Activated naive CD4-positive, alpha-beta T cell (primary cell): ENCODE results near the gene KRTAP5-1.
"Not testable (repeated sequence)": the region's sequence is repeated elsewhere in the genome, so short reads cannot be mapped to it uniquely, and the experiment has no call there.

ENCODE experiments used
- DNase-seq, 4 experiments: peaks; one replicate each; lab custom pipeline; 2025; lab: John Stamatoyannopoulos, UW

KRTAP5-1 gene, protein sequence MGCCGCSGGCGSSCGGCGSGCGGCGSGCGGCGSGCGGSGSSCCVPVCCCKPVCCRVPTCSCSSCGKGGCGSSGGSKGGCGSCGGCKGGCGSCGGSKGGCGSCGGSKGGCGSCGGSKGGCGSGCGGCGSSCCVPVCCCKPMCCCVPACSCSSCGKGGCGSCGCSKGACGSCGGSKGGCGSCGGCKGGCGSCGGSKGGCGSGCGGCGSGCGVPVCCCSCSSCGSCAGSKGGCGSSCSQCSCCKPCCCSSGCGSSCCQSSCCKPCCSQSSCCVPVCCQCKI

DNA sequence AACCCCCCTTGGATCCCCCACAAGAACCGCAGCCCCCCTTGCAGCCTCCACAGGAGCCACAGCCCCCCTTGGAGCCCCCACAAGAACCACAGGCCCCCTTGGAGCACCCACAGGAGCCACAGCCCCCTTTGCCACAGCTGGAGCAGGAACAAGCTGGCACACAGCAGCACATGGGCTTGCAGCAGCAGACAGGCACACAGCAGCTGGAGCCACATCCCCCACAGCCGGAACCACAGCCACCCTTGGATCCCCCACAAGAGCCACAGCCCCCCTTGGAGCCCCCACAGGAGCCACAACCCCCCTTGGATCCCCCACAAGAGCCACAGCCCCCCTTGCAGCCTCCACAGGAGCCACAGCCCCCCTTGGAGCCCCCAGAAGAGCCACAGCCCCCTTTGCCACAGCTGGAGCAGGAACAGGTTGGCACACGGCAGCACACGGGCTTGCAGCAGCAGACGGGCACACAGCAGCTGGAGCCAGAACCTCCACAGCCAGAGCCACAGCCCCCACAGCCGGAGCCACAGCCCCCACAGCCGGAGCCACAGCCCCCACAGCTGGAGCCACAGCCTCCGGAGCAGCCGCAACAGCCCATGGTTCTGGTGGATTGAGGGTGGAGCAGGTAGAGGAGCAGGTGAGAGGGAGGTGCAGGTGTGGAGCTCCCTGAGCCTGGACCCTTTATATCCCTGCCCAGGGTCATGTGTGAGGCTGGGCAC, at the start of gene KRTAP5-1:
TSS of gene KRTAP5-1 (minus strand) at position 623 of the 710 bp plus-strand sequence. CDS start at position 589, 34 bp downstream.
- DNase-seq: not testable (repeated sequence)

DNA sequence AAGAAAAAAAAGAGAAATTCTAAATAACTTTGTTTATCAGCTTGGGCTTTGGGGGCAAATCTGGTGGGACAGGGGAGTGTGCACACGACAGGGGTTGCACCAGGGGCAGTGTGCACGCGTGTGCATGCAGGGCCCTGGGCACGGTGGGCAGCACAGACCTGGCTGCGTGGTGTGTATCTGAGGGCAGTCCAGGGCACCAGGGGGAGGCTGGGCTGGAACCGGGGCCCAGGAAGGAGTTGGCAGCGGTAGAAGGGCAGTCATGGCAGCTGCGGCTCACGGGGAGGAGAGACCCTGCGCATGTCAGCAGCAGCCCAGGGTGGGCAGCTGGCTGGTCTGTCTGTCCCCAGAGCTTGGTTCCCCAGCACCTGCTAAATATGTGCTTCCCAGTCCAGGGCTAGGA, 48.8 kb upstream of the KRTAP5-1 start:
- DNase-seq: no peak

DNA sequence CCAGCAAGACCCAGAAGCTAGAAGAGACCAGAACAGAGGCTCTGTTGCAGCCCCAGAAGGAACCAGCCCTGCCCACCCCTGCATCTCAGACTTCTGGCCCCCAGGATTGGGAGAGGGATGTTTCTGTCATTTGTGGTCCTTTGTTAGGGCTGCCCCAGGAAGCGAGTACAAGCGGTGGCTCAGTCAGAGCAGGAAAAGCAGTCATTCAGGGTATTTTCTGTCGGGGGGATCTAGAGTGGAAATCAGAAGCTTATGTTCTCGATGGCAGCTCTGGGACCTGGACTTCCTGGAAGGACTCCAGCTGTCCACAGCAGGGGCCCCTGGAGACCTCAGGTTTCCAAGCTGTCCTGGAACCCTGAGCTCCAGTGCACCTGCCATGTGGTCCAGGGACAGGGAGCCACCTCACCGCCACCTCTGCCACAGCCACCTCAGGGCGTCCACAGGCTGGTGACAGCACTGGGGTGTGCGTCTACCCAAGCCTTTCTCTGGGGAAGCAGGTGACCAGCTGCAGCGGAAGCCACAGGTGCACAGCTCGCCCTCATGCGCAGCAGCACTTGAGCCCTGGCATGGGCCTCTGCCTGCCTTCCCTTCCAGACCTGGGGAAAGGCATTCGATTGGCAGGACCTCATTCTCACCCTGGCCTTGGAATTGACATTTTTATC, 47.1 kb upstream of the KRTAP5-1 start:
- DNase-seq: no peak

DNA sequence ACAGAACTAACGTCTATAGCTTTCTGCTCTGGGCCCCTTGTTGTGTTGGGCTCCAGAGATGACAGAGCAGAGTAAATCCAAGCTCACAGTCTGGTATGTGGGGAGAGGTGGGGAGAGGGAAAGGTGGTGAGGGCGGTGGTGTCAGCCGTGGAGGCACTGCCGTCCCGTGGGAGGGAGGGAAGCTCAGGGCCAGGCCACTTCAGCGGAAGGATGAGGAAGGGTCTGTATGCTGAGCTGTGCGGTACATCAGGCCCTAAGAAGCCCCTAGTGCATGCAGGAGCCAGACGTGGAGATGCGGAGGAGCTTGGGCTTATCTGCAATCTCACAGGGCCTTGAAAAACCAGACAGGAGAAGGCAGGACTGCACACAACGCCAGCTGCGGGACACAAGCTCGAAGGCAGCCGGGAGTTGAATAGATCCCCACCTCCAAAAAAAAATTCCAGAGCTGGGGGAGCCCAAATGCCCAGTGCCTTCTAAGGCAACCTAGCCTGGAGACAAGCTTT, 46.0 kb upstream of the KRTAP5-1 start:
- no peak for DNase-seq

DNA sequence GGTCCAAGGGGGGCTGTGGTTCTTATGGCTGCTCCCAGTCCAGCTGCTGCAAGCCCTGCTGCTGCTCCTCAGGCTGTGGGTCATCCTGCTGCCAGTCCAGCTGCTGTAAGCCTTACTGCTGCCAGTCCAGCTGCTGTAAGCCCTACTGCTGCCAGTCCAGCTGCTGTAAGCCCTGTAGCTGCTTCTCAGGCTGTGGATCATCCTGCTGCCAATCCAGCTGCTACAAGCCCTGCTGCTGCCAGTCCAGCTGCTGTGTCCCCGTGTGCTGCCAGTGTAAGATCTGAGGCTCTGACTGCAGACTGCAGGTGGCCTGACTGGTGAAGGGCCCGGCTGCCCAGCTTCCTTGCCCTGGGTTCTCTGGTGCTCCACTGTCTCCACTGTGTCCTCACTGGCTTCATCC, 45.2 kb upstream of the KRTAP5-1 start:
- DNase-seq: no peak

DNA sequence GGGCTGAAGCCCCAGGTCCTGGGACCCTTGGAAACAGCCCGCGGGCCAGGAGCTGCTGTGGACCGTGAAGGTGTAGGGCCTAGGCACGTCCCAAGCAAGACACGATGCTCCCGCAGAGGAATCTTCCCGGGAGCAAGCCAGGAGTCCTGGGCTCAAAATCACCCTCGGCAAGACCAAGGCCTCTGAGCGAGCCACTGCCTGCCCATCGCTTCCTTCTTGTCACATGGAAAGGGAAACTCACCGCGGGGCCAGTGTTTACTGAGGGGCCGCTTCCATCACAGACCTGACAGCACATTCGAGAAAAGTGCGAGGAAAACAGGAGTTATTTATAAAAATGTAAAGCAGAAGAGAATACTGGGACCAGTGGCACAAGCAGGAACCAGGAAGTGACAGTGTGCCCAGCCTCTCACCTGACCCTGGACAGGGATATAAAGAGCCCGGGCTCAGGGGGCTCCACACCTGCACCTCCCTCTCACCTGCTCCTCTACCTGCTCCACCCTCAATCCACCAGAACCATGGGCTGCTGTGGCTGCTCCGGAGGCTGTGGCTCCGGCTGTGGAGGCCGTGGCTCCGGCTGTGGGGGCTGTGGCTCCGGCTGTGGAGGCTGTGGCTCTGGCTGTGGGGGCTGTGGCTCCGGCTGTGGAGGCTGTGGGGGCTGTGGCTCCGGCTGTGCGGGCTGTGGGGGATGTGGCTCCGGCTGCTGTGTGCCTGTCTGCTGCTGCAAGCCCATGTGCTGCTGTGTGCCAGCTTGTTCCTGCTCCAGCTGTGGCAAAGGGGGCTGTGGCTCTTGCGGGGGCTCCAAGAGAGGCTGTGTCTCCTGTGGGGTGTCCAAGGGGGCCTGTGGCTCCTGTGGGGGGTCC, 44.5 kb upstream of the KRTAP5-1 start, which contains the start of gene KRTAP5-5:
TSS of gene KRTAP5-5 (plus strand) at position 450 of the 860 bp plus-strand sequence. CDS start at position 516, 66 bp downstream.
- DNase-seq: no peak

DNA sequence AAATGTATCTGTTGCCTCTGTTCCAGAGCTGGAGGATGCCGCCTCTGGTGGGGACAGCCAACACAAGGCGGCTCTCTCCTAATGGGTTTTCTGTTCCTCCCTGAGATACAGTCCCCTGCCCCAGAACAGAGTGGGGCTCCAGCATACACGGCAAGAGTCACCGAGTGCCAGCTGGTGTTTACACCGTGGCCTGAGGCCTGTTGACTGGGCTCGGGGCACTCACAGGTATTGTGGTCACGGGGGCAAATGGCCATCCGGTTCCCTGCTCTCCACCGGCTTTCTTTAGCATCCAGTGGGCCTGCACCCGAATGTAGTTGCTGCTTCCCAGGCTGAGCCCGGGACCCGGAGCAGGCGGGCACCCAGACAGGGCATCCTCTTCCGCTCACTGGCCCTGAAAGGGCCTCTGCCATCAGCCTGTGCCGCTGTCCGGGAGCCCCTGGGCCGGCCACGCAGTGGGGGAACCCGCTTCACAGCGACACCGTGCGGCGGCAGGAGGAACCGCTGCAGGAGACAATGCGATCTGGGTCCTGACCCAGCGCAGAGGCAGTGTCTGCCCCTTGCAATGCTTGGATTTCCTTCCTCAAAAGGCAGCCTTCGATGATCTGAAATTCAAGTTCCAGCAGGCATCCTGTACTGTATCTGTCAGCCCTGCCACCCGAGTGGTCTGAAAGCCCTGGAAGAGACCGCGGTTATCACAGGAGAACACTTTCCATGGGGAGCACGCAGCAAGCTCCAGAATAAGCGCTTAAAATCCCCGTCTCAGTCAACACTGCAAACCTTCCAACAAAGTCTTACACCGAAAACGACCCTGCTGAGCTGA, 43.6 kb upstream of the KRTAP5-1 start:
- peak; percentile 18 to 50 (median 34) for DNase-seq

DNA sequence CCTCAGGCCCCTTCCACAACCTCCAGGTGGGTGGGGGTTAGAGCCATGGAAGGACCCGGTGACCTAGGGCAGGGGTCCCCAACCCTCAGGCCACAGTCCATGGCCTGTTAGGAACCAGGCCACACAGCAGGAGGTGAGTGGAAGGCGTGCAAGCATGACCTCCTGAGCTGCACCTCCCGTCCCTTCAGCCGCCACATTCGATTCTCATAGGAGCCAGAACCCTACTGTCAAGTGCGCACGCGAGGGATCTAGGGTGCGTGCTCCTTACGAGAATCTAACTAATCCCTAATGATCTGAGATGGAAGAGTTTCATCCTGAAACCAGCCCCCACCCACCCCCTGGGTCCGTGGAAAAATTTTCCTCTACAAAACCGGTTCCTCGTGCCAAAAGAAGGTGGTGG, 40.5 kb upstream of the KRTAP5-1 start:
- no peak for DNase-seq

DNA sequence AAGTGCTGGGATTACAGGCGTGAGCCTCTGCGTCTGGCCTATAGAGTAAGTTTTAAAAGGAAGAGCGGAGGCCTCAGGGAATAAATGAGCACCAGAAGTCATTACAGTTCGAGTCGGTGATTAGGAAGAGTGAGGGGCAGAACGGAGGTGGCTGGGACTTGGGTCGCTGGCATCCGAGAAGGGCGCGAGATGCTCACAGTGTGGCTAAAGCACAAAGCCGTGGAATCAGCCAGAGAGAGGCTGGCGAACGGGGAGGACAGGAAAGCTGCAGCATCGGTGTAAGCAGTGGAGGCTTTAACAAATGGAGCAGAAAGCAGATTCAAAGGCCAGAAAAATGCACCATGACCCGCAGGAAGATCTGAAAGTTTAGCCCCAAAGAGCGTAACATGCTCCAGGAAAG, 39.5 kb upstream of the KRTAP5-1 start:
- no peak for DNase-seq

DNA sequence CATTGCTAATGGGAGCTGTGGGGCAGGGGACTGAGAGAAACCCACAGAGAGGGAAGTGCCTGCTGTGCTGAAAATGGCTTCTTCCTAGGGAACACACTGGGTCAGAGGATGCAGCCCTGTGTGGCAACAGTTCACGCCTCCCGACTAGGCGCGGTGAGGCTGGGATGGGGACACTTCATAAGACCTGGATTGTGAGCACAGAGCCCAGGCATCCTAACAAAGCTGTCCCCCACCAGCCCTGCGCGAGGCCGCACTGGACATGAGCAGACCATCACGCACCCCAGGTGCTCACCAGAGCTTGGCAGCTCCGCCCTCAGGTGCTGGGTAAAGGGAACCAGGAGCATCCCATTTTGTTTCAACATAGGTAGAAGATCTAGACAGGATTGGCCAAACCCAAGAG, 38.6 kb upstream of the KRTAP5-1 start:
- no peak for DNase-seq

DNA sequence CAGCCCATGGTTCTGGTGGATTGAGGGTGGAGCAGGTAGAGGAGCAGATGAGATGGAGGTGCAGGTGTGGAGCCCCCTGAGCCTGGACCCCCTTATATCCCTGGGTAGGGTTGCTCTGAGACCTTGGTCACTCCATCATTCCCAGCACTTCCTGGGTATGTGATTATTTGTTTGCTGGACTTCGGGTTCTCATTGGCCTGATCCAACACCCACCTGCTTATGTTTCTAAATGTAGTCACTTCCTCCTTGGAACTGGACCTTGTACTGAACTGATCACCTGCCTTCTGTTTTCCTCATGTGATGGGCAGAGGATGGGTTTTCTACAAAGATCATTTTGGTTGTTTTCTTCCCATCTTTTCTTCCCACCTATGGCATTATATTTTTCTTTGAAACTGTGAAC, 37.0 kb upstream of the KRTAP5-1 start, which contains the start of gene KRTAP5-4:
TSS of gene KRTAP5-4 (minus strand) at position 53 of the 400 bp plus-strand sequence. CDS start at position 8, 45 bp downstream.
- no peak for DNase-seq

DNA sequence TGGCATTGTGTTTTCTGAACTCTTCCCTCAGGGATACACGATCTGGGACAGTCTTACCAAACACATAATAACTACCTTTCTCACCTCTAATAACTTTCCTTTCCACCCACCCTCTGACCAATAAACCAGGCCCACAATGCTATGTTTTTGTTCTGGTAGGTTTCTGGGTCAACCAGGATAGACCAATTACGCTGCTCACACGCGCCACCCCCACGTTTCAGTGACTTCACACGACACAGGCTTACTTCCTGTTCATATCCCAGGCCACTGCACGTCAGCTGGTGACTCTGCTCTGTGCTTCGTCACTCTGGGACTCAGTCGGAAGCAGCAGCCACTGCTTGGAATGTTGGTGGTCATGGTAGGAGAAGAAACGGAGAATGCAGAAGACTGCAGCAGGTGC, 34.4 kb upstream of the KRTAP5-1 start:
- no peak for DNase-seq

DNA sequence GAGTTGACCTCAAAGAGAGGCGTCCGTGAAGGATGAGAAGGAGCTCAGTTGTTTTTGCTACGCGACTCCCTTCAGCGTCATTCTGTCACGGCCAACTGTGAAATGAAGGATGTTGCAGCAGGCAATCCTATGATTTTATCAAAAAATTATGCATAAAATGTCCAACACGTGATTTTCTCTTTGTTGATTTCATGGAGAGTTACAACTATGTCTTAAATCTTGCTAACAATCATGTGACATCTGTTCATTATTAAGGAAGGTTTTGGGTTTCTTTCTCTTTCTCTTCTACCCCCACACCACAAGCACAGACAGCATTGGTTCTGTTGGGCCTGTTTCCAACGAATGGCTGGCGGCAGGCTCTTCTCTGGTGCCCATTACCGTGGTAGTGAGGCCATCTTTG, 33.1 kb upstream of the KRTAP5-1 start:
- no peak for DNase-seq

DNA sequence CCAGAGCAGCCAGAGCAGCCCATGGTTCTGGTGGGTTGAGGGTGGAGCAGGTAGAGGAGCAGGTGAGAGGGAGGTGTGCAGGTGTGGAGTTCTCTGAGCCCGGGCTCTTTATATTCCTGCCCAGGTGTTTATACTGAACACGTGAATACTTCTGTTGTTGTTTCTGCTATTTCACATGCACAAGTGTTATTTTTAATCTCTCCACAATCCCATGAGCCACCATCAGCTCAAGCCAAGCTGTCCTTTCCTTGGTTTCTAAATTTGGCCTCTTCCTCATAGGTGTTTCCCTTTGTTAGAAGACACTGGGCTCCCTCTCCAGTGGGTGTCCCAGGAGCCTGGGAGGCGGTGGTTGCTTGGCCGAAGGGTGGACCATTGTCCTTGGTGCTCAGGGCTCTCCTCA, 23.3 kb upstream of the KRTAP5-1 start, which contains the start of gene KRTAP5-3:
TSS of gene KRTAP5-3 (minus strand) at position 101 of the 400 bp plus-strand sequence. CDS start at position 23, 78 bp downstream.
- DNase-seq: no peak

DNA sequence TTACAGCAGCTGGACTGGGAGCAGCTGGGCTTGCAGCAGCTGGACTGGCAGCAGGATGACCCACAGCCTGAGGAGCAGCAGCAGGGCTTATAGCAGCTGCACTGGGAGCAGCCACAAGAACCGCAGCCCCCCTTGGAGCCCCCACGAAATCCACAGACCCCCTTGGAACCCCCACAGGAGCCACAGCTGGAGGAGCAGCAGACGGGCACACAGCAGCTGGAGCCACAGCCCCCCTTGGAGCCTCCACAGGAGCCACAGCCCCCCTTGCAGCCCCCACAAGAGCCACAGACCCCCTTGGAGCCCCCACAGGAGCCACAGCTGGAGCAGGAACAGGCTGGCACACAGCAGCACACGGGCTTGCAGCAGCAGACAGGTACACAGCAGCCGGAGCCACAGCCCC, 22.8 kb upstream of the KRTAP5-1 start:
- DNase-seq: not testable (repeated sequence)

DNA sequence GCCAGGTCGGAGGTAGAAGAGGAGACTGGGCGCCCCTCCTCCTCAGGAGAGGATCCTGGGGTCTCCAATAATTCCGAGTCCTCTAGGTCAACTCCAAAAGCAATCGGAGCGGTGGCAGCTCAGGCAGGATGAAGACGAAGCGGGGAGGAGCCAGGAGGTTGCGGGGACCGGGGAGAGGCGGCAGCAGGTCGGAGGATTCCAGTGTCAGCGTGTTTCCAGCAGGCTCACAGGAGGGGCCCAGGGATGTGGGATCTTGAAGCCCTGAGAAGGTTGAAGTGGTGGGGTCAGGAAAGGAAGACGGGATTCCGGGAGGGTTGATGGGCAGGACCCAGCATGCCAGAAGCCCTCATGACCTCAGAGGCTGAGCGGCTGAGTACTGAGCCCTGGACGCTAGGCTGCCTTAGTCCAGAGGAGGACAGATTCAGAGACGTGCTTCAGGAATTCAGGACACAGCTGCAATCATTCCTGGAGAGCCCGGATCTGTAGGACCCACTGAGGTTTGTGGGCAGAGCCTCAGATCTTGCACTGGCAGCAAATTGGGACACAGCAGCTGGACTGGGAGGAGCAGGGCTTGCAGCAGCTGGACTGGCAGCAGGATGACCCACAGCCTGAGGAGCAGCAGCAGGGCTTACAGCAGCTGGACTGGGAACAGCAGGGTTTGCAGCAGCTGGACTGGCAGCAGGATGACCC, 22.2 kb upstream of the KRTAP5-1 start:
- DNase-seq: not testable (repeated sequence)

DNA sequence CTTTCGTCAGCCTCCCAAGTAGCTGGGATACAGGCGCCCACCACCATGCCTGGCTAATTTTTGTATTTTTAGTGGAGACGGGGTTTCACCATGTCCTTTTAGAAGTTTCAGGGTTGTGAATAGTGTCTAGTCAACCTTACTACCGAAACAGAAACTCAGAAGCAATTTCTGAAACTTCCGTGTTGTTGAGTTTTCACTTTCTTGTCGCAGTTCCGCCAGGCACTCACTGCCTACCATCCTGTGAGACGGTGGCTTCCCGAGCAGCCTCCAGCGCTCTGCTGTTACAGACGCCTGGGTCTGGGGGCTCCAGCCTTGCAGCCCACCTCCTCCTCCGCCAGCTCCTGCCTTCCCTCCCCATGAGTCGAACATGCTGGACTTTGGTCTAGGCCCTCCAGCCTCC, 20.8 kb upstream of the KRTAP5-1 start:
- not testable (repeated sequence) for DNase-seq

DNA sequence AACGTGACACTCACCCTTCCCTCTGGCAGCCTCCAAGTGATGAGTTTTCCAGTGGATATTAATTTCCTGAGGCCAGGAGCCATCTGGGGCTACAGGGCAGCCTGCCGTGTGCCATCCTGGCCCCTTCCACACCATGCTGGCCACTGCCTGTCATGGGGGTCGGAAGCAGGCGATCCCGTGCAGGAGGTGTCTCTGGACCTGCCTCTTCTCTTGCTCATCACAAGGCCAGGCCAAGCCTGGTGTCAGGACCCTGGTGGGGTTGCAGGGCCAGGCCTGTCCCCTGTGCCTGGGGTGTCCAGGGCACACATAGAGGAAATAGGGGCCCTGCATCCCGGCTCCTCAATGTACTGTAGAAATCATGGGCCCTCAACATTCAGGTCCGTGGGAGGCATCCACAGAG, 19.6 kb upstream of the KRTAP5-1 start:
- no peak for DNase-seq

DNA sequence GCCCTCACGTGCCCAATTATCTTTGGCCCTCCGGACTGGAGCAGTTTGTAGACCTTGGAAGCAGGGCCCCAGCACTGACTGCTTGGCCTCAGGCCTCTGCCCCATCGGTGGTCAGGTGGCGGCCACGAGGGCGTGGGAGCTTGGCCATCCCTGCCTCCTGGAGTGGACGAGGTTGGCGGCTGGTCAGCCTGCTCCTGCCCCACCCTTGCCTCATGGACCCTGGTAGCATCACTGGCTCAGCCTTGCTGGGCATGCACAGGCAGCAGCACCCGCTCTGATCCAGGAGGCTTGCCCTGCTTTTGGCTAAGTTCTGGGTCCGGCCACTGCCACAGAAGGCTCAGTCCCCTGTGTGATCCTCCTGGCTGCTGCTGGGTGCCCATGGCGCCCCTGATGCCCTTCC, 19.1 kb upstream of the KRTAP5-1 start:
- DNase-seq: no peak

DNA sequence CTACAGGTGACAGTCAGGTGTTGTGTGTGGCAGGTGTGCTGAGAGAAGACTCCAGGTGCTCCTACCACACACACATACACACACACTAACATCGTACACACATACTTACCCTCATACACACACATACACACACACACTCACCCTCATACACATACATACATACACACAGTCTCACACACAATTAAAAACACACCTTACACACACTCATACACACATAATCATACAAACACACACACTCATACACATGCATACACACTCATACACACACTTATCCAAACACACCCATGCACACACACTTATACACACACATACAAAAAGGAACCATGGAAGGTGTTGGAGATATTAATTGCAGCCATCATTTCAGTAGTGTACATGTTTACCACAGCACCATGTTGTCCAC, 18.5 kb upstream of the KRTAP5-1 start:
- no peak for DNase-seq
